Bronchial smooth muscle cell (primary cell): Measurements from ENCODE around the gene SRSF11. TPM values are rescaled to one million over a fixed set of nuclear protein-coding genes. Genes with fewer than 3 reads are reported as not detected.

Experiments used
- total RNA-seq: library from RNA; depleted of rRNA; stranded (reverse); fragments of >200 nt; gene quantifications from 2 replicates; pipeline ENCODE4 v1.2.1, GENCODE V29; 2014

Gene SRSF11, protein sequence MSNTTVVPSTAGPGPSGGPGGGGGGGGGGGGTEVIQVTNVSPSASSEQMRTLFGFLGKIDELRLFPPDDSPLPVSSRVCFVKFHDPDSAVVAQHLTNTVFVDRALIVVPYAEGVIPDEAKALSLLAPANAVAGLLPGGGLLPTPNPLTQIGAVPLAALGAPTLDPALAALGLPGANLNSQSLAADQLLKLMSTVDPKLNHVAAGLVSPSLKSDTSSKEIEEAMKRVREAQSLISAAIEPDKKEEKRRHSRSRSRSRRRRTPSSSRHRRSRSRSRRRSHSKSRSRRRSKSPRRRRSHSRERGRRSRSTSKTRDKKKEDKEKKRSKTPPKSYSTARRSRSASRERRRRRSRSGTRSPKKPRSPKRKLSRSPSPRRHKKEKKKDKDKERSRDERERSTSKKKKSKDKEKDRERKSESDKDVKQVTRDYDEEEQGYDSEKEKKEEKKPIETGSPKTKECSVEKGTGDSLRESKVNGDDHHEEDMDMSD
- total RNA-seq = 93.2 and 115 TPM in 2 replicates

GRCh38 chr1:70221238-70222121 is at the start of gene SRSF11:
Gene SRSF11, plus strand, starts transcription at chr1:70221380. Its CDS starts 257 bp downstream, at chr1:70221637.

DNA sequence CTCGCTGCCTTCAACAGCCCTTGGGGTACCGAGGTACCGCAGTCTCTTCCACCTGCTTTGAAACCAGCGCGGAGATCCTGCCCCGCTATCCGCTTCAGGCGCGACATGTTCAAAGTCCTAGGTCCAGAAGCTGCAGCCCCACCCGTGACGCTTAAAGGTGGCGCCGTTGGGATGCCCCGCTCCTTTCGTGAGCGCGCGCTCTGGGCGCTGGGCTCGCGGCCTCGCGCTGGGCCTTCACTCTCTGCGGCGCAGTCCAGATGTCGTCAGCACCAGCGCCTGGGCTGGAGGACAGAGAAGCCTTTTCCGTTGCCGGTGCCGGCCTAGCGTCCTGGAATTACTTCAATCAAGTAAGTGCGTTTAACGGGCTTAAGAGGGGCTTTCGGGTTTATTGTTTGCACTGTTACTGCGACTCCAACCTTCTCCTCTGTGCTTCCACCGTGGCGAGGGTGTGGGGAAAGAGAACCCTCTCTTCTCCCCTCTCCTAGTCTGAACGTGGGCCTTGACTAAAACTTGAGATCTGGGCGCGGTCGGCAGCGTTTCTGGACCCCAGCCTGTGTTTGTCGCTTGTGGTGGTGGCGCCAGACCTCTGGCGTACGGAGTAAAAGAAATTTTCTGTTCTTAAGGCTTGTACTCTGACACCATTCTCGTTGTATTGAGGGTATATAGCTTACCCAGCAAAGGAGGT is 15.6 kb upstream of the SRSF11 start, which contains the start of gene LRRC40:
LRRC40 (minus strand) TSS at position 146 of the 685 bp plus-strand sequence; CDS start at position 107, 39 bp downstream.

Other genes with a start within 250 kb of the SRSF11 start
- gene LRRC40, start 15.8 kb upstream of the SRSF11 start, total RNA-seq = 11.3 and 15.3 TPM in 2 replicates
- 22.8 and 26.0 TPM in 2 replicates for gene ANKRD13C, start 133.3 kb downstream of the SRSF11 start, total RNA-seq
- gene CTH, start 189.9 kb downstream of the SRSF11 start, total RNA-seq = 1.3 and 1.7 TPM in 2 replicates